LNCAP (cell line): ENCODE measurements around the gene PI3.

ENCODE experiments used
- TF ChIP-seq, protein P1 (sequence below): fragments of 450-650 bp; IDR thresholded peaks from 2 replicates; pipeline ENCODE4 v1.5.1; 2017; ENCODE audit warnings: mild to moderate bottlenecking

The PI3 gene, protein sequence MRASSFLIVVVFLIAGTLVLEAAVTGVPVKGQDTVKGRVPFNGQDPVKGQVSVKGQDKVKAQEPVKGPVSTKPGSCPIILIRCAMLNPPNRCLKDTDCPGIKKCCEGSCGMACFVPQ

DNA sequence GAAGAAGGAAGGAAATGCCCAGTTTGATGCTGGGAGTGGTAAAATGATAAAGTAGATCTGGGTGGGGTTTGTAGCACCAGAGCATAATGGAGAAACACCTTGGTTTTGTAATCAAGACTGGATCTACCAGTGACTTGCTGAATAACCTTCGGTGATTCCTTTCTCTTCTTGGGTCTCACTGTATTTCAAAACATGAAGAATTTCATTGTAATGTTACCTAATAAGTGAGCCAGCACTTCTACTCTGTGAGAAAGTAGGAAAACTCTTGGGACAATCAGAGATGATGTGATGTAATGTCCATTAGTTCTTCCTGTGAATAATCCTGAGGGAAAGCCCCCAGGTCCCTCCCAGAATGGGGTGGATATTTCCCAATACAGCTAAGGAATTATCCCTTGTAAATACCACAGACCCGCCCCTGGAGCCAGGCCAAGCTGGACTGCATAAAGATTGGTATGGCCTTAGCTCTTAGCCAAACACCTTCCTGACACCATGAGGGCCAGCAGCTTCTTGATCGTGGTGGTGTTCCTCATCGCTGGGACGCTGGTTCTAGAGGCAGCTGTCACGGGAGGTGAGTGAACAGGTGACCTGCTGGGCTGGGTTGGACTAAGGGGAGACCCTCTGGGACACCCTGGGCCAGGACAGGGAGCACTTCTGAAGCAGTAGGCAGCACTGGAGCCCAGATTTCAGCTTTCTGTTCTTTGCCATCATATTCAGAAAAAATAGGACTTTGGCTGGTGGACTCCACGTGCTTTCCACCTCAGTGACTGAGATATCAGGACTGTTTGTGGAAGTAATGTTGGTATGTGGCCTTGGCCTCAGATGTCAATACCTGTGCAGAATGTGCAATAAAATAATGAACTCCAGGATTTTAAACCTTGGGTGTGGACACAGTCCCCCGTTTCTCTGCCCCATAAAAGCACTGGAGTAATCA, at the start of gene PI3:
Gene PI3 (plus strand): TSS at position 469 of the 931 bp plus-strand sequence. CDS start 21 bp downstream, at position 490.
- TF ChIP-seq, protein P1, sequence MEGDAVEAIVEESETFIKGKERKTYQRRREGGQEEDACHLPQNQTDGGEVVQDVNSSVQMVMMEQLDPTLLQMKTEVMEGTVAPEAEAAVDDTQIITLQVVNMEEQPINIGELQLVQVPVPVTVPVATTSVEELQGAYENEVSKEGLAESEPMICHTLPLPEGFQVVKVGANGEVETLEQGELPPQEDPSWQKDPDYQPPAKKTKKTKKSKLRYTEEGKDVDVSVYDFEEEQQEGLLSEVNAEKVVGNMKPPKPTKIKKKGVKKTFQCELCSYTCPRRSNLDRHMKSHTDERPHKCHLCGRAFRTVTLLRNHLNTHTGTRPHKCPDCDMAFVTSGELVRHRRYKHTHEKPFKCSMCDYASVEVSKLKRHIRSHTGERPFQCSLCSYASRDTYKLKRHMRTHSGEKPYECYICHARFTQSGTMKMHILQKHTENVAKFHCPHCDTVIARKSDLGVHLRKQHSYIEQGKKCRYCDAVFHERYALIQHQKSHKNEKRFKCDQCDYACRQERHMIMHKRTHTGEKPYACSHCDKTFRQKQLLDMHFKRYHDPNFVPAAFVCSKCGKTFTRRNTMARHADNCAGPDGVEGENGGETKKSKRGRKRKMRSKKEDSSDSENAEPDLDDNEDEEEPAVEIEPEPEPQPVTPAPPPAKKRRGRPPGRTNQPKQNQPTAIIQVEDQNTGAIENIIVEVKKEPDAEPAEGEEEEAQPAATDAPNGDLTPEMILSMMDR = no peak

DNA sequence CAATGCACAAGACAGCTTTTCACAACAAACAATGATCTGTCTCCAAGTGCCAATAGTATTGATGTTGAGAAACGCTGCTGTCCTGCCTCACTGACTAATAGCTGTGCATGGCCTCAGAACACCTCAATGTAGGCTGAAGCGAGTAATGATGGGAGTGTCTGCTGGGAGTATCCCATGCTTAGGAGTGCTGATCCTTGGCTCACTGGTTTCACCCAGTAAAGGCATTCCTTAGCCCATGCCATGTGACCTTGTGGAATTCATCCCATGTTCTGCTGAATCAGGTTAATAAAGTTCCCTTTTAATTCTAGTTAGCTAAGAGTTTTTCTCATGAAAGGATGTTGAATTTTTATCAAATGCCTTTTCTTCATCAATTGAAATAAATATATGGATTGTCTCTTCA, 46.6 kb upstream of the PI3 start:
- TF ChIP-seq, protein P1 = no peak

DNA sequence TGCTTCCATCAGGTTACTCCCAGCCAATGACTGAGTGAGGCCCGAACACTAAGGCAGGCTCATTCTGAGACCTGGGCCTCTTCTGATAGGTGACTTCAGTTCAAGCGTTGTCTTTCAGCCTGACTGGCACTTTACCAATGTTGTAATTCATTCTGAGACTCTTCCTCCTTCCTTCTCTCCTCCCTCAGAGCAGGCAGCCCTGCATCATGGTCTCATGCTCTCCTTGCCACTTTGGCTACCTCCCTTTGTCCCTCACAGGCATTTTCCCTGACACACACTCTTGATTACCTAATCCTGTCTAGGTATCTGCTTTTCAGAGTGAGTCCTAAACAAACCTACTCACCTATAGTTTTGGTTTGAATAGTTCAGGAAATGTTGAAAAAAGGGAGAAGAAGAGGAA, 37.8 kb upstream of the PI3 start:
- TF ChIP-seq, protein P1 = no peak

DNA sequence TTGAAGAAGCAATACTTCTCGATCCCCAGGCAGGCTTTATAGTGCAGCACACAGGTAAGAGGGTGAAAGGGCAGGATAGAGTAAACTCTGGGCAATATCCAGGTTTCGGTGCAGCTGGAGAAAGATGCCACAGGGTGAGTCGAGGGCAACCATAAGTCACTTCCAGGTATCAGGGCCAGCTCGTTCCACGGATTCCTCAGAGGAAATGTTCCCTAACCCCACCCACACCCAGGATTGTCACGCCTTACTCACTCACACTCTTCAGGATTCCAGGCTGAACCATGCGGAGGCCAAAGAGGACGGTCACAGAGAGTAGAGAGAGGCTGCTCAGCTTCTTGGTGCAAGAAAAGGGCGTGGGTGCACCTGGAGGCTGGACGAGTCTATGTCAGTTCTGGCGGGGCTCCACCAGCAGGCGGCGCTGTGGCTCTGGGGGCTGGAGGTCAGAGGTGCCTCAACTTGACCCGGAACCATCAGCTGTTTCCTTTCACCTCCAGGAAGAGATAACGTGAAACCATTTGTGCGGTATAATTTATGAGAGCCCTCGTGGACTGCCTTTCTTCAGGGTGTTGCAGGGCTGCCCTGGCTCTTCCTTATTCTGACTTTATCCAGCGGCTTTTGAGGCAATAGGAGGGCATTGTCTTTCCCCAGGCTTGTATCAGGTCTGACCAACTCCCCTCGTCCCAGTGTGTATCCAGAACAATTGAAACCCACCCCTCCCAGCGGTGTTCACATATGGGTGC, 36.0 kb upstream of the PI3 start:
- TF ChIP-seq, protein P1 = peak; percentile 82

DNA sequence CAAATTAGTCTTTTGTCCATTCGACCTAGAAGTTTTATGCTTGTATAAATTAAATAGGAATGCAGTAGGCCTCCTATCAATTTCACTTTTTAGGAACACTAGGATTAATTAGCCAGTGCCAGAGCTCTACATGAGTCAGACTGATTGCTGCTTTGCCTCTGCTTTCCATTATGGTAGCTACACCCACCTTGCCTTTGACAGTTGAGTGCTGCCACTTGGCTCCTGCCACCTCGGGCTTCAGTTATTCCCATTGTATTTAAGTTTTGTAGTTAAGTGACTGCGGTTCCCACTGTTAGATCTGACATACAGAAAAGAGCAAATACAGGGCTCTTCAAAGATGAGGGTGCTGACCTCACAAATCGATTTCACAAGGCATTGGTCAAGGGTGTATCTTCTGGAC, 33.9 kb upstream of the PI3 start:
- TF ChIP-seq, protein P1 = no peak

DNA sequence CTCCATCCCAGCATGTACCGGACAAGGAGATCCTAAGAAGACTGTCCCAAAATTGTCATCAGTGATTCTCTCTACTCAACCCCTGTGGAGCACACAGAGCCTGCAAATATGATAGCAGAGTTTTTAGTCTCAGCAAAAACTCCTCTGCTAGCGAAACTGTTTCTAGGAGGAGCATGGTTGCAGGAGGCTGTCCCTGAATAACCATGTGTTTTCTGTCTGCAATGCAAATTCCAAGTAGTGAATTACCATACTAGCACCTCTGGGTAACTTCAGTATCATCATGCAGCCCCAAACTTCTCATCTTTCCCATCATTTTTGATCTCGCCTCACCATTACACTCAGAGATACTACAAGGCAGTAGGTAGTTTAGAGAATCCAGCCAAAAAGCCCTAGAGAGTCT, 25.6 kb upstream of the PI3 start:
- TF ChIP-seq, protein P1 = no peak

DNA sequence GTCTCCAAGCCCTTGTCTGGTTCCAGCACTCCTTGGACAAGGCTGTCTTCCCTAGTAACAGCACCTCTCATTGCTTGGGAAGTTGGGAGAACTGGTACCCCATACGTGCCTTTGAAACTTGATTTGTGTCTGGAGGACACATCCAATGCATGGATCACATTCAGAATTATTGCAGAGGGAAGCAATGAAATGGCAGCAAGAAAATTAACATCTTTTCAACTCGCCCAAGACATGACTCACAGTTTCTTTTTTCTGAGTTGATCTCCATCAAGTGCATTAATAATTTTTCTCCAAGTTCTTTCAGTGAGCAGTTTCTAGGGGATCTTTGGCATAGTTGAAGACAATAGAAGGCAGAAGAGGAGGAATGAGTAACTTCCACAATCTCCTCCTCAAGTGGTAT, 22.3 kb upstream of the PI3 start:
- TF ChIP-seq, protein P1 = no peak
